ENCODE measurements around the gene PGA5. TPM values are rescaled to one million over a fixed set of nuclear protein-coding genes. Genes with fewer than 3 reads are reported as not detected.
"Not testable (repeated sequence)": the region's sequence is repeated elsewhere in the genome, so short reads cannot be mapped to it uniquely, and the experiment has no call there.

Gene PGA5
- total RNA-seq, 1 donor from 2014 or later = not detected

- H3K9me3 Mint-ChIP-seq; H3K4me1 Mint-ChIP-seq; DNase-seq; ATAC-seq (ENCODE audit: low read depth); H3K4me3 Mint-ChIP-seq; H3K36me3 Mint-ChIP-seq (ENCODE audit: low read depth); intact Hi-C loops (cut with micrococcal nuclease); CTCF ChIA-PET; H3K27ac Mint-ChIP-seq; H3K27me3 Mint-ChIP-seq; POLR2A ChIA-PET: not testable (repeated sequence)
Observed at GRCh38 chr11:61212202-61212601, 28.8 kb upstream of the PGA5 start.

DNA sequence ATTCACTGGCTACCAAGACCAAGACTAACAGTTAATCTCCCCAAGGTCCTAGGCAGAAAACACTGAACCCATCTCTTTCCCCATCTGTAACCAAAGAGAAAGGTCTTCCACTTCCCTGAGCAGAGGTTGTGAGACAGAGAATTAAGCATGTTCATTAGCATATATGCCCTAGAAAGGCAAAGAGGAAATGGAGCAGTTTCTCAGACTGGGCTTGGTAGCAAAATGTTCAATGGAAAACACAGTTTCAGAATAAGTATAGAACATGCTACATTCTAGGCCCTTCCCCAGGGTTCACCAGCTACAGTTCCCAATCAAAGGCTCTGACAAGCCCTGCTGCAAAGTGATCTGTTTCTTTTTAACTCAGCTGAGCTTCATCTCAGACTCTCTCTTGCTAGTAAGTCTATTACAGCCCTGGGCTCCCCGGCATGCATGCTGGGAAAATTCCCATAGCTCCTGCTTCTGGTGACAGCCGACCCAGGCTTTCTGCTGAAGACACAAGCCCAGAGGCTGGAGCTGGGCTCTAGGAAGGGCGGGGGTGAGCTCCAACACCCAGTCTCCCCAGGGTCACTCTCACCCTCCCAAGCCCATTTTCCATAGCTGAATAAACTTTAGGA lies 27.2 kb upstream of the PGA5 start:
- CTCF ChIA-PET; POLR2A ChIA-PET; H3K27me3 Mint-ChIP-seq; ATAC-seq (ENCODE audit: low read depth); H3K4me3 Mint-ChIP-seq; H3K36me3 Mint-ChIP-seq (ENCODE audit: low read depth); H3K9me3 Mint-ChIP-seq; H3K4me1 Mint-ChIP-seq; DNase-seq; intact Hi-C loops (cut with micrococcal nuclease); H3K27ac Mint-ChIP-seq: not testable (repeated sequence)

DNA sequence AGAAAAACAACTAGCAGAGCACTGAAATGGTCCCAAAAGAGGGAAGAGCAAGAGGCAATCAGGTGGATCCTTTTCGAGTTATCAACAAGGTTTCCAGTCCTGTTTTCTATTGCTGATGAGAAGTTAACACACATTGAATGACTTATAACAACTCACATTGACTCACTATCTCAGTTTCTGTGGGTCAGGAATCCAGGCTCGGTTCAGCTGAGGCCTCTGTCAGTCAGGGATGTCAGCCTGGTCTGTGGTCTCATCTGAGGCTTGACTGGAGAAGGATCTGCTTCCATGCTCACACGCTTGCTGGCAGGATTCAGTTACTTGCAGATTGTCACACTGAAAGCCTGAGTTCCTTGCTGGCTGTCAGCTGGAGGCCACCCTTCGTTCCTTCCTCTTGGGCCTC lies 22.7 kb upstream of the PGA5 start:
- POLR2A ChIA-PET; H3K27ac Mint-ChIP-seq; H3K36me3 Mint-ChIP-seq (ENCODE audit: low read depth); intact Hi-C loops (cut with micrococcal nuclease); H3K4me3 Mint-ChIP-seq; H3K27me3 Mint-ChIP-seq; ATAC-seq (ENCODE audit: low read depth); H3K9me3 Mint-ChIP-seq; CTCF ChIA-PET; DNase-seq; H3K4me1 Mint-ChIP-seq: not testable (repeated sequence)

DNA sequence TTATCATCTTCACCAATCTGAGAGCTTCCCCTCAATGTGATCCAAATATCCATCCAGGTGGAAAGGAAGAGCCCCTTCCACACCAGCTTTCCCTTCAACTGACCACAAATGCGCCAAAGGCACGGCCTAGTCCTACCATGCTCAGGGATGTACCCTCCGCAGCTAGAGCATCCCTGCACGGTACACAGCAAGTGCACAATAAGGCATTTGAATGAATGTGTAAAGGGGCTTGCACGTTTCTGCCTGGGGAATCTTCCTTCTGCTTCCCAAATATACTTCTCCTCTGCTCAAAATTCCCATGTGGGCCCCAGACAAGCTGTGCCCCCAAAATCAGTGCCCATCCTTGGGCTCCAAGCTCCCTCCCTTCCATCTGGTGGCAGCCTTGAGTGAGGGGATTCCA lies 22.0 kb upstream of the PGA5 start:
- POLR2A ChIA-PET; H3K27me3 Mint-ChIP-seq; H3K9me3 Mint-ChIP-seq; intact Hi-C loops (cut with micrococcal nuclease); H3K4me1 Mint-ChIP-seq; H3K27ac Mint-ChIP-seq; H3K4me3 Mint-ChIP-seq; CTCF ChIA-PET; H3K36me3 Mint-ChIP-seq (ENCODE audit: low read depth); ATAC-seq (ENCODE audit: low read depth); DNase-seq: not testable (repeated sequence)

DNA sequence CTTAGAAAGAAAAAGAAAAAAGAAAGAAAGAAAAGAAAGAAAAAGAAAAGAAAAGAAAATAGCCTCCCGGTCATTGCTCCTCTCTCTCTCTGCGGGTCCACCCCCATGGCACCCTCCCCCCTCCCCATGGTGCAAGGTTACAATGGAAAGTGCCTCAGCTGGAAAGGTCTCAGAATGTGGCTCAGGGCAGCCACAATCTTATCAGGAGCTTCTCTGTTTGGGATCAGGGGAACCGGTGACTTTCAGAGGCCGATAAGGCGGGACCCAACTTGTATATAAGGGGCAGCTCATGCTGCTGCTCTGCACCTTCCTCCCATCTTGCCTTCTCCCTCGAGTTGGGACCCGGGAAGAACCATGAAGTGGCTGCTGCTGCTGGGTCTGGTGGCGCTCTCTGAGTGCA lies 18.9 kb upstream of the PGA5 start, which contains the start of gene PGA4:
Gene PGA4 (plus strand): TSS at position 301 of the 400 bp plus-strand sequence. CDS start 54 bp downstream, at position 355.
- H3K9me3 Mint-ChIP-seq = not testable (repeated sequence)

DNA sequence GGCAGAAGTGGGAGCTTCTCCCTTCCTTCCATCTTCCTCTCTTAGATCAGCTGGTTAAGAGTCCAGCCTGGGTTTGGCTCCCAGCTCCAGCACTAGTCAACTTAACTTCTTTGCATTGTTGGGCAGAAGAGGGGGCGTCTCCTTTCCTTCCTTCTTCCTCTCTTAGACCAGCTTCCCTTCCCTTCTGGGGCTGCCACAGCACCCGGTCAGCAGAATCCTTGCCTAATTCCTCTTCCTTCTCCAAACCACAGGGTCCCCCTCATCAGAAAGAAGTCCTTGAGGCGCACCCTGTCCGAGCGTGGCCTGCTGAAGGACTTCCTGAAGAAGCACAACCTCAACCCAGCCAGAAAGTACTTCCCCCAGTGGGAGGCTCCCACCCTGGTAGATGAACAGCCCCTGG lies 18.3 kb upstream of the PGA5 start:
- H3K36me3 Mint-ChIP-seq (ENCODE audit: low read depth); POLR2A ChIA-PET; intact Hi-C loops (cut with micrococcal nuclease); H3K27me3 Mint-ChIP-seq; DNase-seq; ATAC-seq (ENCODE audit: low read depth); H3K9me3 Mint-ChIP-seq; H3K4me1 Mint-ChIP-seq; CTCF ChIA-PET; H3K4me3 Mint-ChIP-seq; H3K27ac Mint-ChIP-seq: not testable (repeated sequence)

More for the DNA sequence above, 18.9 kb upstream of the PGA5 start, which contains the start of gene PGA4:
- H3K4me1 Mint-ChIP-seq; H3K27ac Mint-ChIP-seq; DNase-seq; H3K4me3 Mint-ChIP-seq; intact Hi-C loops (cut with micrococcal nuclease); CTCF ChIA-PET; ATAC-seq (ENCODE audit: low read depth); H3K36me3 Mint-ChIP-seq (ENCODE audit: low read depth); POLR2A ChIA-PET; H3K27me3 Mint-ChIP-seq: not testable (repeated sequence)

GRCh38 chr11:61226457-61227137 lies 14.4 kb upstream of the PGA5 start:
- POLR2A ChIA-PET; DNase-seq; H3K4me1 Mint-ChIP-seq; H3K27ac Mint-ChIP-seq; intact Hi-C loops (cut with micrococcal nuclease); H3K4me3 Mint-ChIP-seq; H3K36me3 Mint-ChIP-seq (ENCODE audit: low read depth); CTCF ChIA-PET; ATAC-seq (ENCODE audit: low read depth); H3K27me3 Mint-ChIP-seq; H3K9me3 Mint-ChIP-seq: not testable (repeated sequence)

- H3K9me3 Mint-ChIP-seq; H3K4me3 Mint-ChIP-seq; H3K36me3 Mint-ChIP-seq (ENCODE audit: low read depth); ATAC-seq (ENCODE audit: low read depth); POLR2A ChIA-PET; H3K4me1 Mint-ChIP-seq; H3K27ac Mint-ChIP-seq; H3K27me3 Mint-ChIP-seq; intact Hi-C loops (cut with micrococcal nuclease); CTCF ChIA-PET; DNase-seq: not testable (repeated sequence)
Observed at GRCh38 chr11:61229458-61229857, 11.5 kb upstream of the PGA5 start.

- H3K4me3 Mint-ChIP-seq; ATAC-seq (ENCODE audit: low read depth); POLR2A ChIA-PET; intact Hi-C loops (cut with micrococcal nuclease); H3K27me3 Mint-ChIP-seq; CTCF ChIA-PET; H3K9me3 Mint-ChIP-seq; DNase-seq; H3K27ac Mint-ChIP-seq; H3K36me3 Mint-ChIP-seq (ENCODE audit: low read depth); H3K4me1 Mint-ChIP-seq: not testable (repeated sequence)
Observed at GRCh38 chr11:61231033-61231432, 9.9 kb upstream of the PGA5 start.

DNA sequence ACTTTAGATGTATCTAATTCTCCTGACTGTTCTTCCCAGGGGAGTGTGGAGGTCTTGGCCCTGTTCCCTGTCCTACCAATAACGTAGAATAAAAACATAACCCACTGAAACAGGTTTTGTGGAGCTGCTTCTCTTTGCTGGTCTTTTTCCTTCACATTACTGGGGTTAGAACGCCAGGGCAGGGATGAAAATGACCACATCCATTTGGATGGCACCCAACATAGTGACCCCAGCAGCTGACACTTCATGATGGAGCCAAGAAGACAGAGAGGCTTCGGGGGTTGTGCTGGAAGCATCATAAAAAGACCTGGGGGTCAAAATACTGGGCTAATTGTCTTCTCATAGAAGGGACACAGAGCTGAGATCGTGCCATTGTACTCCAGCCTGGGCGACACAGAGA lies 9.4 kb upstream of the PGA5 start:
- H3K27ac Mint-ChIP-seq; H3K27me3 Mint-ChIP-seq; DNase-seq; H3K4me3 Mint-ChIP-seq; H3K4me1 Mint-ChIP-seq; H3K9me3 Mint-ChIP-seq; H3K36me3 Mint-ChIP-seq (ENCODE audit: low read depth); CTCF ChIA-PET; intact Hi-C loops (cut with micrococcal nuclease); POLR2A ChIA-PET; ATAC-seq (ENCODE audit: low read depth): not testable (repeated sequence)

DNA sequence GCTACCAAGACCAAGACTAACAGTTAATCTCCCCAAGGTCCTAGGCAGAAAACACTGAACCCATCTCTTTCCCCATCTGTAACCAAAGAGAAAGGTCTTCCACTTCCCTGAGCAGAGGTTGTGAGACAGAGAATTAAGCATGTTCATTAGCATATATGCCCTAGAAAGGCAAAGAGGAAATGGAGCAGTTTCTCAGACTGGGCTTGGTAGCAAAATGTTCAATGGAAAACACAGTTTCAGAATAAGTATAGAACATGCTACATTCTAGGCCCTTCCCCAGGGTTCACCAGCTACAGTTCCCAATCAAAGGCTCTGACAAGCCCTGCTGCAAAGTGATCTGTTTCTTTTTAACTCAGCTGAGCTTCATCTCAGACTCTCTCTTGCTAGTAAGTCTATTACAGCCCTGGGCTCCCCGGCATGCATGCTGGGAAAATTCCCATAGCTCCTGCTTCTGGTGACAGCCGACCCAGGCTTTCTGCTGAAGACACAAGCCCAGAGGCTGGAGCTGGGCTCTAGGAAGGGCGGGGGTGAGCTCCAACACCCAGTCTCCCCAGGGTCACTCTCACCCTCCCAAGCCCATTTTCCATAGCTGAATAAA lies 8.3 kb upstream of the PGA5 start:
- H3K36me3 Mint-ChIP-seq (ENCODE audit: low read depth); CTCF ChIA-PET; H3K4me3 Mint-ChIP-seq; H3K27me3 Mint-ChIP-seq; intact Hi-C loops (cut with micrococcal nuclease); H3K4me1 Mint-ChIP-seq; DNase-seq; ATAC-seq (ENCODE audit: low read depth); H3K27ac Mint-ChIP-seq; POLR2A ChIA-PET; H3K9me3 Mint-ChIP-seq: not testable (repeated sequence)

GRCh38 chr11:61237130-61237529 lies 3.8 kb upstream of the PGA5 start:
- H3K27me3 Mint-ChIP-seq; intact Hi-C loops (cut with micrococcal nuclease); ATAC-seq (ENCODE audit: low read depth); CTCF ChIA-PET; H3K9me3 Mint-ChIP-seq; POLR2A ChIA-PET; H3K36me3 Mint-ChIP-seq (ENCODE audit: low read depth); H3K4me3 Mint-ChIP-seq; H3K27ac Mint-ChIP-seq; DNase-seq; H3K4me1 Mint-ChIP-seq: not testable (repeated sequence)
